ENCODE results near the gene CORO6. TPM values are rescaled to one million over a fixed set of nuclear protein-coding genes. Genes with fewer than 3 reads are reported as not detected.

CORO6 gene
- total RNA-seq, 1 experiment from 2014 or later: 14.7 TPM

DNA sequence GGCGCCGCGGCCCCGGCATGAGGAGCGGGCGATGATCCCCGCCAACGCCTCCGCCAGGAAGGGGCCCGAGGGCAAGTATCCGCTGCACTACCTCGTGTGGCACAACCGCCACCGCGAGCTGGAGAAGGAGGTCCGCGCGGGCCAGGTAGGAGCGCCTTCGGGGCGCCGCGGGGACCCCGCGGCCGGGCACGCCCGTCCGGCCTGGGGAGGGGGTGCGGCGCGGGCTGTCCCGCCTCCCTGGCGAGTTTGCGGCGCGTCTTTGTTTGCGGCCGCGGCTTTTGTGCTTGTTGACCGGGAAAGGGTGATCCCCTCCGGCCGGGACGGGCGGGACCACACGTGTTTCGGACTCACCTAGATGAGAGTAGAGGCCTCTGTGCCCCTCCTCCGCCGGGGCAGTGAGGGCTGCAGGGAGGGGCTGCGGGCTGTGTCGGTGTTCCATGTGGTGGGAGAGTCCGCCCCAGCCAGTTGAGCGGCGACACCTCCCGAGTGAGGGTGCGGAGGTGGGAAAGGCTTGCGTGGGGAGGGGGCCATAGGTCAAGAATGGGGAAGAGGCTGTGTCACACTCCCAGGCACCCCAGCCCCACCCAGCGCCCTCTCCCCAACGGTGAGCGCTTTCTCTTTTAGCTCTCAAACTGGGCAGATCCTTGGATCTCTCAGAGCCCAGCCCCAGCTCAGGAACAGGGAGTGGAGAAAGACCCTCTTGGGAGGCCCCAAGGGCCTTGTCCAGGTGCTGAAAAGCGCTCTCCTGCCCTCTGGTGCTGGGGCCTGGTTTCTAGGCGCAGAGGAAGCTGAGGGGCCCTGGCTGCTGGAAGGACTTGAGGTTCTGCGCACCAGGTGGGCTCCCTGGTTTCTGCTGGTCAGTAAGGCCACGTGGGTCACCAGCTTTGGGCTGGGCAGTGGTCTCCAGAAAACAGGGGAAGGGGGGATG, 28.9 kb downstream of the CORO6 start:
- peak; percentile 63 to 74 for DNase-seq
- Histone ChIP-seq H3K27me3 (no peaks in the 10 kb centered on the region), H3K4me3 (peak overlapping the region; percentile 70), H3K9me3 (replicated peaks) (no peaks in the 10 kb centered on the region), H3K36me3 (no peaks in the 10 kb centered on the region), H3K4me1 (peaks cover 16% of the 10 kb centered on the region), H3K27ac (no peak overlapping the region)

- H3K27ac ChIP-seq: peak within 1 kb of the TSS; percentile 14; the same call in 1 of the 2 replicates
- H3K4me3 ChIP-seq: peak within 1 kb of the TSS; percentile 70
- no peaks in the 10 kb centered on the region for H3K36me3 ChIP-seq
- DNase-seq: peak; percentile 78 to 81
- no peaks in the 10 kb centered on the region for H3K27me3 ChIP-seq
- no peaks in the 10 kb centered on the region for H3K9me3 ChIP-seq (replicated peaks)
- H3K4me1 ChIP-seq: peaks cover 18% of the 10 kb centered on the region; the same call in 1 of the 2 replicates
These were observed 29.7 kb downstream of the CORO6 start, which contains the start of gene ANKRD13B for GRCh38 chr17:29592850-29593551. Gene ANKRD13B (plus strand): TSS chr17:29593132. CDS start chr17:29593622, 490 bp downstream.

- Histone ChIP-seq H3K36me3 (no peaks in the 10 kb centered on the region), H3K4me3 (peak overlapping the region; percentile 70), H3K27me3 (no peaks in the 10 kb centered on the region), H3K4me1 (peaks cover 17% of the 10 kb centered on the region; the same call in 1 of the 2 replicates), H3K27ac (peak overlapping the region; percentile 57), H3K9me3 (replicated peaks) (no peaks in the 10 kb centered on the region)
- DNase-seq: peak; percentile 95 to 96
These were observed 30.7 kb downstream of the CORO6 start for GRCh38 chr17:29591737-29592608.

- peak in 1 of 2 experiments; percentile 79 for DNase-seq
- H3K36me3 ChIP-seq: no peaks in the 10 kb centered on the region
- H3K27ac ChIP-seq: peak overlapping the region; percentile 57
- H3K27me3 ChIP-seq: no peaks in the 10 kb centered on the region
- H3K4me1 ChIP-seq: peaks cover 16% of the 10 kb centered on the region; the same call in 1 of the 2 replicates
- peak overlapping the region; percentile 70 for H3K4me3 ChIP-seq
- H3K9me3 ChIP-seq (replicated peaks): no peaks in the 10 kb centered on the region
These were observed 31.5 kb downstream of the CORO6 start for GRCh38 chr17:29591146-29591736.

DNA sequence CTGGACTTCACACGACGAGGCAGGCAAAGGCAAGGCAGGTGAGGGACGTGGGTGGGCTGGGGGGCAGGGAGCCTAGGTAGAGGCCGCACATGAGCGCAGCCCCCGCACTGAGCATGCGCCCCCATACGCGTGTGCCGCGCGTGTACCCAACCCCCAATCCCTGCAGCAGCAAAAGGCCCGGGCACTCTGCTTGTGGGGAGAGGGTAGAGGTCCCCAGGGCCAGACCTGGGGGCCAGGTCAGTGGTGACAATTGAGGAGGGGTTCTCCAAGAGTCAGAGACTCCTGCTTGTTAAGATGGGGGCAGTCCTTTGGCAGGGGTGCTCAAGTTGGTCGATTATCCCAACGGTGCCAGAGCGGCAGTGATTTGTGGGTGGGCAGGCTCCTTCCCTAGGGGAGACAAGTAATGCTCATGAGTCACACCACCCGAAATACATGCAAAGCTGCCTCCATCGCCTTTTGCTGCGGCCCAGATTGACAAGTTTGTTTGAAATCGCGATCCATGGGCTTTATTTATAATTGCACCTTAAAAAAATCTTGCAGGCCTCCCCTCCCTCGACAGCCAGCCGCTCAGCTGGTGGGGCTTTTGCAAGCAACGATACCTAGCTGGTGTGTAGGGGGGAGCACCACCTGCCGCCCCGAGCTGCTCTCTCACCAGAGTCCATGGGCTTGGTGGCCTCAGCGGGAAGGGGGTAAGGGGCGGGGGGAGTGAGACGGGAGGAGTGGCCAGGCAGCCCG, 32.1 kb downstream of the CORO6 start:
- no peaks in the 10 kb centered on the region for H3K27me3 ChIP-seq
- DNase-seq: peak; percentile 57 to 80
- H3K4me1 ChIP-seq: peaks cover 16% of the 10 kb centered on the region; the same call in 1 of the 2 replicates
- H3K36me3 ChIP-seq: no peaks in the 10 kb centered on the region
- peak overlapping the region; percentile 70 for H3K4me3 ChIP-seq
- no peaks in the 10 kb centered on the region for H3K9me3 ChIP-seq (replicated peaks)
- H3K27ac ChIP-seq: peak overlapping the region; percentile 57

GRCh38 chr17:29589524-29590410, 32.9 kb downstream of the CORO6 start, which contains the start of gene GIT1:
Gene GIT1 (minus strand): TSS chr17:29589648. CDS start chr17:29589378, 270 bp downstream.
- Histone ChIP-seq H3K27me3 (no peaks in the 10 kb centered on the region), H3K4me1 (peaks cover 19% of the 10 kb centered on the region; the same call in 1 of the 2 replicates), H3K4me3 (peak within 1 kb of the TSS; percentile 89), H3K36me3 (no peaks in the 10 kb centered on the region), H3K9me3 (replicated peaks) (no peaks in the 10 kb centered on the region), H3K27ac (peak within 1 kb of the TSS; percentile 57)
- DNase-seq: peak; percentile 83 to 91

DNA sequence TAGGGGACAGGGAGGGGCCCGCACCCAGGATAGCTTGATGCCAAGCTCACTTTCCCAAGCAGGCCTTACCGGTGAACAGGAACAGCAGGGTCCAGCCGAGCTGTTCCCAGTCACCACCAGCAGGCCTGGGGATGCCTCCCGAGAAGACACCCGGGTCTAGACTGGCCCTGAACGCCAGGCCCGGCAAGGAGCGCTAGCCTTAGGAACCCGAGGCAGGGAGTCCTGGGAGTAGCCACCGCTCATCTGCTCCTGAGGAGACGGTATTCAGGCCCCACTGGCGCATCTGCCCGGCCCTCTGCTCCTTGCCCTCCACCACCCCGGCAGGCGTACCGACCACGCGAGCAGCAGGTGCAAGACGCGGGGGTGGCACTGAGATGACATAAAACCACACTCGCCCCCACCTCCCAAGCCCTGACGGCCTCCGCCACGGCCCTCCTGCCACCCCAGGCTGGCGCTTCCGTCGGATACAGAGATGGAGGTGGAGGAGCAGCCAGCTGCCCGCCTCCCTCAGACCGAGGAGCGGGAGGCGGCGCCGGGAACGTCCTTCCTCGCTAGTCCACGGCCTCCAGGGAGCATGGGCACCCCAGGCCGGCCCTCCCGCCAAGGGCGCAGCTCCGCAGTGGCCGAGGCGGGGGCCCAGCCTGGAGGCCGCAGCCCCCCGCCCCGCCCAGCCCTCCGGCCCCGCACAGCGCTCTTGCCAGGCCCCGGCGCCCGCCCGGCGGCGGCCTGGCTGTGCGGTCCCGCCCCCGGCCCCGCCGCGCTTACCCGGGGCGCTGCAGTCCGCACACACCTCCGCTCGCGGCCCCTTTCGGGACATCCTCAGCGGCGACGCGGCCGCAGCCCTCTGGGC, 33.9 kb downstream of the CORO6 start:
- no peaks in the 10 kb centered on the region for H3K27me3 ChIP-seq
- H3K4me1 ChIP-seq: peaks cover 27% of the 10 kb centered on the region
- peak; percentile 61 to 64 for DNase-seq
- H3K4me3 ChIP-seq: peak overlapping the region; percentile 89
- peak overlapping the region; percentile 8 for H3K27ac ChIP-seq
- H3K36me3 ChIP-seq: no peaks in the 10 kb centered on the region
- H3K9me3 ChIP-seq (replicated peaks): no peaks in the 10 kb centered on the region

GRCh38 chr17:29588017-29588561, 34.6 kb downstream of the CORO6 start:
- no peaks in the 10 kb centered on the region for H3K27me3 ChIP-seq
- no peak for DNase-seq
- H3K27ac ChIP-seq: peak overlapping the region; percentile 8; the same call in 1 of the 2 replicates
- H3K4me3 ChIP-seq: peak overlapping the region; percentile 89
- peaks cover 27% of the 10 kb centered on the region for H3K4me1 ChIP-seq
- H3K9me3 ChIP-seq (replicated peaks): no peaks in the 10 kb centered on the region
- no peaks in the 10 kb centered on the region for H3K36me3 ChIP-seq

DNA sequence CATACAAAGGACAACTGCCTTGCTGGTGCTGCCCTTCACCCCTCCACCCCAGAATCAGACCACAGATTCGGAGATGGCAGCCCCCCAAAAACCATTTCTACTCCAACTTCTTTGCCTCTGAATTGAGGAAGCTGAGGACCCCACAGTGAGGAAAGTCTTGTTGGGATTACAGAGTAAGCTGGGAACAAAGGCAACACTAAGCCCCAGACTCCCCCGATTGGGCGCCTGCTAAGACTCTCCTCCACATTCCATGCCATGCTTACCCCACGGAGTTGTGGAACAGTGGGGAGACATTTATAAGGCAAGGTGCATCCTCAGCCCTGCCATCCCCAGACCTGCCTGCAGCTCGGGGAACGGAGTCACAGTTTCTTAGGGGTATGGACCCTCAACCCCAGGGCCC, 35.1 kb downstream of the CORO6 start:
- no peaks in the 10 kb centered on the region for H3K9me3 ChIP-seq (replicated peaks)
- DNase-seq: no peak
- H3K27me3 ChIP-seq: no peaks in the 10 kb centered on the region
- peaks cover 25% of the 10 kb centered on the region for H3K4me1 ChIP-seq
- no peak overlapping the region for H3K27ac ChIP-seq
- no peak overlapping the region for H3K4me3 ChIP-seq
- H3K36me3 ChIP-seq: no peaks in the 10 kb centered on the region

DNA sequence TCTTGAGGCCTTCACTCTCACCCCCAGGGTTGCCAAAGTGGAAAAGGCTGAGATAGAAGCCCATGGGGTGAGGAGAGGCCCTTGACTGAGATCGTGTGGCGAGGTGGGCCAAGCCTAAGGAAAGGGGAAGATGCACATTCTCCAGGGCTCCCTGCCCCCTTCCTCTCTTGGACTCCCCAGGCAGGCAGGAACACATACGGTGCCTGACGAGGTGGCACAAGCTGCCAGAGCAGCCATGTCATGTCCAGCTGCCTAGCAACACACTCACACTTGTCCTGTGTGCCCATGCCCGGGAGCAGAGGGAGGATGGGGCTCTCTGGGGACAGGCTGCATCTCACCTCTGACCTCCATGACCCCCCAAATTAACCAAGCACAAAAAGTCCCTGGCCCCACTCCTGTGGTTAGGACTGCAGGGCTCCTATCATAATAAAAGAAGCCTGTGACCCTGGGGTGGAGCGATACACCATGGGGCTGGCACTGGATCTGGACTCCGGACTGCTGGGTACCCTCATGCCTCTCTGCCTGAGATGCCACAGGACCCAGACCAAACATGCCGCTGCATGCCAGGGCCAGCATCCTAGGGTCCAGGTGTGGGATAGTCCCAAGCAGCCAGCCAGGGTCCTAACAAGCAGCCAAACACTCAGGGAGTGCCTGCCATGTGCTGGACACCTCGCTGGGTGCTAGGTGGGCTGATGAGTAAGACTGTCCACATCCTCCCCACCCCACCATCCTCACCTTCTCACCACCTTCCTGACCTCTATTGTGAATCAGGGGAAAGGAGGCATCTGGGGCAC, 35.8 kb downstream of the CORO6 start:
- Histone ChIP-seq H3K27me3 (no peaks in the 10 kb centered on the region), H3K4me3 (no peak overlapping the region), H3K4me1 (peaks cover 18% of the 10 kb centered on the region), H3K27ac (no peak overlapping the region), H3K36me3 (peaks cover 5% of the 10 kb centered on the region; the same call in 1 of the 2 replicates), H3K9me3 (replicated peaks) (no peaks in the 10 kb centered on the region)
- DNase-seq: no peak

Measured in SJCRH30 (cell line).